Lower leg skin (tissue), 3 donors: ENCODE measurements around the gene AMBRA1.

ENCODE experiments used
- POLR2A ChIP-seq, 2 donors: fragments of 450-650 bp; IDR thresholded peaks; one replicate each; pipeline ENCODE4 v1.6.1; 2016 to 2017; ENCODE audit warnings: antibody characterized with exemption in 2 of 2, mild to moderate bottlenecking in 1 of 2, moderate library complexity in 1 of 2
- TF ChIP-seq, protein P1 (sequence below), 3 donors: fragments of 450-650 bp; IDR thresholded peaks; one replicate each; pipeline ENCODE4 v1.5.1; 2016; ENCODE audit warnings: antibody characterized with exemption in 3 of 3, mild to moderate bottlenecking in 3 of 3, moderate library complexity in 2 of 3

- TF ChIP-seq, protein P1, sequence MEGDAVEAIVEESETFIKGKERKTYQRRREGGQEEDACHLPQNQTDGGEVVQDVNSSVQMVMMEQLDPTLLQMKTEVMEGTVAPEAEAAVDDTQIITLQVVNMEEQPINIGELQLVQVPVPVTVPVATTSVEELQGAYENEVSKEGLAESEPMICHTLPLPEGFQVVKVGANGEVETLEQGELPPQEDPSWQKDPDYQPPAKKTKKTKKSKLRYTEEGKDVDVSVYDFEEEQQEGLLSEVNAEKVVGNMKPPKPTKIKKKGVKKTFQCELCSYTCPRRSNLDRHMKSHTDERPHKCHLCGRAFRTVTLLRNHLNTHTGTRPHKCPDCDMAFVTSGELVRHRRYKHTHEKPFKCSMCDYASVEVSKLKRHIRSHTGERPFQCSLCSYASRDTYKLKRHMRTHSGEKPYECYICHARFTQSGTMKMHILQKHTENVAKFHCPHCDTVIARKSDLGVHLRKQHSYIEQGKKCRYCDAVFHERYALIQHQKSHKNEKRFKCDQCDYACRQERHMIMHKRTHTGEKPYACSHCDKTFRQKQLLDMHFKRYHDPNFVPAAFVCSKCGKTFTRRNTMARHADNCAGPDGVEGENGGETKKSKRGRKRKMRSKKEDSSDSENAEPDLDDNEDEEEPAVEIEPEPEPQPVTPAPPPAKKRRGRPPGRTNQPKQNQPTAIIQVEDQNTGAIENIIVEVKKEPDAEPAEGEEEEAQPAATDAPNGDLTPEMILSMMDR (IDR thresholded peaks at IDR 0.05) = no peak
- no peak for TF ChIP-seq POLR2A (IDR thresholded peaks at IDR 0.05)
Measured at GRCh38 chr11:46362156-46363030, 231.4 kb downstream of the AMBRA1 start.
